Stimulated activated CD4-positive, alpha-beta T cell treated with anti-CD3 and anti-CD28 coated beads, Interleukin-15, amount 100 ng/mL, for 24 hours (primary cell): ENCODE measurements around the gene MT1F.

Experiments
- DNase-seq: peaks from one replicate; pipeline ENCODE4 v3.0.0-alpha.2; 2020

Gene MT1F

GRCh38 chr16:56702836-56703235 lies 45.1 kb downstream of the MT1F start:
- DNase-seq: no peak
